ENCODE measurements around the gene GRIK2.

- no peak for TF ChIP-seq CTCF (IDR thresholded peaks at IDR 0.05)
- TF ChIP-seq POLR2A (IDR thresholded peaks at IDR 0.05), result no peak
Measured at GRCh38 chr6:101614774-101615173, 221.3 kb downstream of the GRIK2 start.

All from thyroid gland (tissue), 4 donors.